BE2C (cell line): ENCODE data around the gene ST6GALNAC1.

Experiments used
- DNase-seq: peaks from one replicate; pipeline ENCODE4 v3.0.0-alpha.2; 2020
- H3K27me3 ChIP-seq: fragments of 250-450 bp; sonication (Bioruptor Pico); 2 replicates; pipeline ENCODE4 v1.5.1; 2020; ENCODE audit warnings: mild to moderate bottlenecking
- H3K36me3 ChIP-seq: fragments of 250-450 bp; sonication (Bioruptor Pico); 2 replicates; pipeline ENCODE4 v1.5.1; 2020; ENCODE audit warnings: mild to moderate bottlenecking
- H3K4me1 ChIP-seq: fragments of 250-450 bp; sonication (Bioruptor Pico); 2 replicates; pipeline ENCODE4 v1.5.1; 2020
- H3K4me3 ChIP-seq: 2 replicates; pipeline ENCODE4 v1.5.1; 2011; ENCODE audit warnings: low read depth, low read length
- H3K9me3 ChIP-seq: fragments of 250-450 bp; sonication (Bioruptor Pico); 2 replicates; pipeline ENCODE4 v1.5.1; 2020
- CTCF ChIP-seq: IDR thresholded peaks from 2 replicates; pipeline ENCODE4 v1.5.1; 2012; ENCODE audit warnings: mild to moderate bottlenecking, low read depth, low read length

ST6GALNAC1 gene

GRCh38 chr17:76601065-76601464 lies 42.5 kb downstream of the ST6GALNAC1 start:
- Histone ChIP-seq H3K27me3 (no peaks in the 10 kb centered on the region), H3K4me1 (peaks cover 5% of the 10 kb centered on the region; the same call in 1 of the 2 replicates), H3K36me3 (no peaks in the 10 kb centered on the region), H3K9me3 (no peaks in the 10 kb centered on the region), H3K4me3 (no peak overlapping the region)
- no peak for TF ChIP-seq CTCF
- DNase-seq, result no peak

GRCh38 chr17:76599694-76600460 lies 43.7 kb downstream of the ST6GALNAC1 start:
- TF ChIP-seq CTCF, result no peak
- no peak overlapping the region for H3K4me3 ChIP-seq
- H3K27me3 ChIP-seq, result no peaks in the 10 kb centered on the region
- no peaks in the 10 kb centered on the region for H3K4me1 ChIP-seq
- no peak for DNase-seq
- H3K9me3 ChIP-seq, result no peaks in the 10 kb centered on the region
- no peaks in the 10 kb centered on the region for H3K36me3 ChIP-seq

GRCh38 chr17:76598004-76598439 lies 45.5 kb downstream of the ST6GALNAC1 start:
- no peak for DNase-seq
- TF ChIP-seq CTCF, result no peak

GRCh38 chr17:76597156-76598003 lies 46.2 kb downstream of the ST6GALNAC1 start:
- Histone ChIP-seq H3K9me3 (no peaks in the 10 kb centered on the region), H3K4me3 (no peak overlapping the region), H3K36me3 (no peaks in the 10 kb centered on the region), H3K4me1 (no peaks in the 10 kb centered on the region), H3K27me3 (no peaks in the 10 kb centered on the region)
- no peak for TF ChIP-seq CTCF
- DNase-seq, result no peak

More at GRCh38 chr17:76598004-76598439, 45.5 kb downstream of the ST6GALNAC1 start:
- Histone ChIP-seq H3K4me1 (no peaks in the 10 kb centered on the region), H3K9me3 (no peaks in the 10 kb centered on the region), H3K27me3 (no peaks in the 10 kb centered on the region), H3K4me3 (no peak overlapping the region), H3K36me3 (no peaks in the 10 kb centered on the region)

GRCh38 chr17:76594690-76595089 lies 48.9 kb downstream of the ST6GALNAC1 start:
- TF ChIP-seq CTCF, result no peak
- no peaks in the 10 kb centered on the region for H3K27me3 ChIP-seq
- no peaks in the 10 kb centered on the region for H3K9me3 ChIP-seq
- no peak overlapping the region for H3K4me3 ChIP-seq
- DNase-seq, result no peak
- H3K4me1 ChIP-seq, result no peaks in the 10 kb centered on the region
- no peaks in the 10 kb centered on the region for H3K36me3 ChIP-seq
